Activated CD4-positive, alpha-beta T cell treated with anti-CD3 and anti-CD28 coated beads, Interleukin-2, amount 10 ng/mL, durations not matched to agents 7 days and 5 days (primary cell): ENCODE results near the gene HSPH1. TPM values are rescaled to one million over a fixed set of nuclear protein-coding genes. Genes with fewer than 3 reads are reported as not detected.

Source experiments
- CTCF ChIA-PET: fragments of 350-600 bp; sonication (Branson Sonifier 250); formaldehyde crosslinking; loops from one replicate; lab custom pipeline; 2021; ENCODE audit warnings: antibody characterized with exemption; lab: Charles Lee
- POLR2A ChIA-PET: fragments of 350-600 bp; sonication (Branson Sonifier 250); formaldehyde crosslinking; loops from one replicate; lab custom pipeline; 2021; ENCODE audit warnings: antibody characterized with exemption; lab: Charles Lee
- DNase-seq: peaks from one replicate; pipeline ENCODE4 v3.0.0-alpha.2; 2020
- H3K27ac Mint-ChIP-seq: one replicate; pipeline ENCODE4 v1.8.0; 2021; ENCODE audit warnings: mild to moderate bottlenecking, moderate library complexity, mixed read lengths
- H3K27me3 Mint-ChIP-seq: one replicate; pipeline ENCODE4 v1.8.0; 2021; ENCODE audit warnings: mixed read lengths
- H3K36me3 Mint-ChIP-seq: one replicate; pipeline ENCODE4 v1.8.0; 2021; ENCODE audit warnings: low read depth, mixed read lengths
- H3K4me1 Mint-ChIP-seq: one replicate; pipeline ENCODE4 v1.8.0; 2021; ENCODE audit warnings: mixed read lengths
- H3K4me3 Mint-ChIP-seq: one replicate; pipeline ENCODE4 v1.8.0; 2021; ENCODE audit warnings: mild to moderate bottlenecking, moderate library complexity, mixed read lengths
- H3K9me3 Mint-ChIP-seq: one replicate; pipeline ENCODE4 v1.8.0; 2021; ENCODE audit warnings: mixed read lengths
- total RNA-seq, 2 experiments: library from RNA; stranded (reverse); gene quantifications; one replicate each; pipeline ENCODE4 v1.2.3, GENCODE V29; 2021

HSPH1 gene
- total RNA-seq, 2 experiments from 2014 or later = 122 to 127 TPM

- POLR2A ChIA-PET = no interaction called here
- no peak overlapping the region for H3K4me3 Mint-ChIP-seq
- CTCF ChIA-PET = interaction anchor here (1.2 kb wide), 1 partner anchor 12 kb away, joined by 3 read pairs; no protein-coding TSS in a partner anchor
- no peaks in the 10 kb centered on the region for H3K9me3 Mint-ChIP-seq
- H3K4me1 Mint-ChIP-seq = peaks cover 24% of the 10 kb centered on the region
- H3K36me3 Mint-ChIP-seq = no peaks in the 10 kb centered on the region
- H3K27ac Mint-ChIP-seq = no peak overlapping the region
- H3K27me3 Mint-ChIP-seq = peaks cover 58% of the 10 kb centered on the region
- no peak for DNase-seq
These were observed 42.2 kb downstream of the HSPH1 start for GRCh38 chr13:31119526-31119925.

- peaks cover 60% of the 10 kb centered on the region for H3K27me3 Mint-ChIP-seq
- H3K9me3 Mint-ChIP-seq = no peaks in the 10 kb centered on the region
- no peak overlapping the region for H3K27ac Mint-ChIP-seq
- CTCF ChIA-PET = interaction anchor here (1.4 kb wide), 1 partner anchor 37 kb away, joined by 4 read pairs; no protein-coding TSS in a partner anchor
- POLR2A ChIA-PET = no interaction called here
- peaks cover 18% of the 10 kb centered on the region for H3K4me1 Mint-ChIP-seq
- DNase-seq = no peak
- no peak overlapping the region for H3K4me3 Mint-ChIP-seq
- no peaks in the 10 kb centered on the region for H3K36me3 Mint-ChIP-seq
These were observed 45.5 kb downstream of the HSPH1 start for GRCh38 chr13:31116224-31116623.

DNA sequence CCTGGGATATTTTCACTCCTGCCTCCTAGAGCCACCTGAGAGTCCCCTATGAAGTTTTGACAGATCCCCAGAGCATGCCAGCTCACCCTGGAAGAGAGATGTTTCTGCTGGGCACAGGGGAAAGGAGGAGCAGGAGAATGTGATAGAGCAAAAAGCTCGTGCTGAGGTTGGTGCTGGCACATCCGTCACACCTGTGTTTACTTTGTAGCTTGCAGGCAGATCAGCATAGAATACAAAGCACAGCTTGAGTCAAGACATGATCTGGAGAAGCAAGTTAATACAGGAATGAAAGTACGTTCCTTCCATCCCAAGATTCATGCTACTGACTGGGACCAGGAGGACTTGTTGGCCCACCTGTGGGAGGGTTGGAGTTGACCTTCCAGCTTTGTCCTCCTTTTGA is 46.1 kb downstream of the HSPH1 start:
- POLR2A ChIA-PET = no interaction called here
- Mint-ChIP-seq H3K4me3 (no peak overlapping the region), H3K9me3 (no peaks in the 10 kb centered on the region), H3K27me3 (peaks cover 56% of the 10 kb centered on the region), H3K4me1 (peaks cover 12% of the 10 kb centered on the region), H3K36me3 (no peaks in the 10 kb centered on the region), H3K27ac (no peak overlapping the region)
- DNase-seq = no peak
- CTCF ChIA-PET = interaction anchor here (0.6 to 1.4 kb wide), 2 partner anchors 38 to 71 kb away, joined by 3 to 4 read pairs; no protein-coding TSS in a partner anchor

- H3K4me3 Mint-ChIP-seq = no peak overlapping the region
- POLR2A ChIA-PET = no interaction called here
- H3K27ac Mint-ChIP-seq = no peak overlapping the region
- H3K4me1 Mint-ChIP-seq = peaks cover 4% of the 10 kb centered on the region
- no peaks in the 10 kb centered on the region for H3K9me3 Mint-ChIP-seq
- no peaks in the 10 kb centered on the region for H3K36me3 Mint-ChIP-seq
- DNase-seq = no peak
- CTCF ChIA-PET = interaction anchor here (1.3 kb wide), 1 partner anchor 11 kb away, joined by 3 read pairs; no protein-coding TSS in a partner anchor
- peaks cover 49% of the 10 kb centered on the region for H3K27me3 Mint-ChIP-seq
These were observed 47.1 kb downstream of the HSPH1 start for GRCh38 chr13:31114641-31115040.

- no peak for DNase-seq
- CTCF ChIA-PET = interaction anchor here (0.6 to 2.1 kb wide), 4 partner anchors 14 to 107 kb away, joined by 3 to 11 read pairs (median 4); no protein-coding TSS in a partner anchor
- no peaks in the 10 kb centered on the region for H3K4me1 Mint-ChIP-seq
- H3K27me3 Mint-ChIP-seq = peaks cover 29% of the 10 kb centered on the region
- no peak overlapping the region for H3K4me3 Mint-ChIP-seq
- no peak overlapping the region for H3K27ac Mint-ChIP-seq
- H3K36me3 Mint-ChIP-seq = no peaks in the 10 kb centered on the region
- POLR2A ChIA-PET = no interaction called here
- no peaks in the 10 kb centered on the region for H3K9me3 Mint-ChIP-seq
These were observed 50.6 kb downstream of the HSPH1 start for GRCh38 chr13:31111136-31111535.

DNA sequence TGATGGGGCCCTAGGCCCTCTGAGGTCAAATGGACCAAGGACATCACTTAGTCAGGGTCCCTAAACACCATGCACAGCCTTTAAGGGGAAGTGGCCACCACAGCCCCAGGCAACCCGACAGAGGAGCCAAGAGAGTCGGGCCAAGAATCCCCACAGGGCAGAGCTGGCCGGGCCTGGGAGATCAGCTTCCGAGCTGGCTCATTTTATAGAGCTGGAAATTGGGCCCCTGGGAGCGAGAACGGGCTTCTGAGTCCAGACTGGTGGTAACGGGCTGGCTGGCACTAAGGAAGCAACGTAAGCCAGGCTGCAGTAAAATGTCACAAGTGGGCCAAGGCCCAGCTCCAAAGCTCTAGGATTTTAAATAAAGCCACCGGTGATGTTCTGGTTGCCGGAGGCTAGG is 51.1 kb downstream of the HSPH1 start:
- H3K4me1 Mint-ChIP-seq = no peaks in the 10 kb centered on the region
- POLR2A ChIA-PET = no interaction called here
- no peak overlapping the region for H3K4me3 Mint-ChIP-seq
- peaks cover 25% of the 10 kb centered on the region for H3K27me3 Mint-ChIP-seq
- H3K9me3 Mint-ChIP-seq = no peaks in the 10 kb centered on the region
- DNase-seq = no peak
- CTCF ChIA-PET = interaction anchor here (1.3 to 2.1 kb wide), 3 partner anchors 13 to 16 kb away, joined by 3 to 11 read pairs (median 4); no protein-coding TSS in a partner anchor
- no peak overlapping the region for H3K27ac Mint-ChIP-seq
- no peaks in the 10 kb centered on the region for H3K36me3 Mint-ChIP-seq

DNA sequence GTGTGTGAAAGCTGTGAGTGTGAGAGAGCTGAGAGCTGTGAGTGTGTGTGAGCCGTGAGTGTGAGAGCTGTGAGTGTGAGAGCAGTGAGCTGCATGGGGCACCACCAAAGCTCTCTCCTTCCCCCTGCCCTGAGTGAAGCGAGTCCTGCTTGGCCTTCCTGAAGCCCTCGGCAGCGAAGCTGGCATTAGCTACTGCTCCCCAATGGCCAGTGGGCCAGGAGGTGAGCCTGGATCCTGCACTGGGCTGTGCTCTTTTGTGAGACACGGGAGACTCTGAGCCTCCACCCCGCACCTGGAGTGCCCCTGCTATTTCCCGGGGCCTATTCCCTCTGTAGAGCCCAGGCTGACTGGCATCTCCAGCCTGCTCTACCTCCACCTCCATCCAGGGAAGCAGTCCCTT is 51.5 kb downstream of the HSPH1 start:
- Mint-ChIP-seq H3K27me3 (peaks cover 22% of the 10 kb centered on the region), H3K27ac (no peak overlapping the region), H3K36me3 (no peaks in the 10 kb centered on the region), H3K4me1 (no peaks in the 10 kb centered on the region), H3K4me3 (no peak overlapping the region), H3K9me3 (no peaks in the 10 kb centered on the region)
- CTCF ChIA-PET = interaction anchor here (1.3 to 2.1 kb wide), 2 partner anchors 13 to 15 kb away, joined by 3 to 11 read pairs; no protein-coding TSS in a partner anchor
- no peak for DNase-seq
- POLR2A ChIA-PET = no interaction called here

DNA sequence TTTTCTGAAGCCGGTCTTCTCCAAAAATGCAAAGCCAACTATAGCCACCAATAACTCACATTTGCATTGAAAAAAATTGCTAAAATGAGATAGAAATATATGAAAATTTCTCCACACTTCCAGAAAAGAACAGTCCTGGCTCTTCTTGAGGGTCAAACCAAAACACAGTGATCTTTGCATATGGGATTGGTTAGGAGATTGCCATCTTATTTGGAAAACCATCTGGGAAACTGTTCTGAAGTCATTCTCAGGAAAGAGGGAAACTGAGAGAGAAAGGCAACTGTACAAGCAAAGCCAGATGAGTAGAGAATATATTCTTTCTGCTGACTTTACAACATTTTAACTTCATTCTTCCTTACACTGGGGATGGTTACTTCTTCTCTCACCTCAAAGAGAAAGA is 54.6 kb downstream of the HSPH1 start:
- H3K4me3 Mint-ChIP-seq = no peak overlapping the region
- no peaks in the 10 kb centered on the region for H3K4me1 Mint-ChIP-seq
- no peak for DNase-seq
- POLR2A ChIA-PET = no interaction called here
- H3K27ac Mint-ChIP-seq = no peak overlapping the region
- CTCF ChIA-PET = no interaction called here
- peaks cover 21% of the 10 kb centered on the region for H3K27me3 Mint-ChIP-seq
- H3K36me3 Mint-ChIP-seq = no peaks in the 10 kb centered on the region
- no peaks in the 10 kb centered on the region for H3K9me3 Mint-ChIP-seq

DNA sequence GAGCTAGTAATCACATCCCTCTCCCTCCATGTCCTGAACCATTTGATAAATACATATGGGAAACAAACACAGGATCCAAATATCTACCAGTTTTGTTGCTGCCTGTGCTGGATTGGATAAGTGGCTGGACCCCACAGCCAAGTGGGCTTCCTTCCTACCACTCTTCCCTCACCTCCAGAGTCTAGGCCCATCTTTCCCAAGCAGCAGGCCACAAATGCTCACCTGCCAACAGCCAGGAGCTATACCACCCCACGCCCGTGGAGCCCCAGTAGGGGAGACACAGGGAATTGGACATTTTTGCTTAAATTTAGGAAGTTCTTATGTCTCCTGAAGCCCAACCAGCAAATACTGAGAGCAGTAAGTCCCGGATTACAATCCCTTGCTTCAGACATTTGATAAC is 55.8 kb downstream of the HSPH1 start:
- no peaks in the 10 kb centered on the region for H3K9me3 Mint-ChIP-seq
- H3K27ac Mint-ChIP-seq = no peak overlapping the region
- H3K4me1 Mint-ChIP-seq = no peaks in the 10 kb centered on the region
- CTCF ChIA-PET = interaction anchor here (1.2 to 1.5 kb wide), 2 partner anchors 15 to 16 kb away, joined by 3 to 4 read pairs; no protein-coding TSS in a partner anchor
- H3K36me3 Mint-ChIP-seq = no peaks in the 10 kb centered on the region
- H3K4me3 Mint-ChIP-seq = no peak overlapping the region
- no peak for DNase-seq
- POLR2A ChIA-PET = no interaction called here
- H3K27me3 Mint-ChIP-seq = peaks cover 34% of the 10 kb centered on the region

GRCh38 chr13:31105020-31105795 is 56.5 kb downstream of the HSPH1 start:
- H3K4me3 Mint-ChIP-seq = no peak overlapping the region
- H3K9me3 Mint-ChIP-seq = no peaks in the 10 kb centered on the region
- no peaks in the 10 kb centered on the region for H3K36me3 Mint-ChIP-seq
- H3K27ac Mint-ChIP-seq = no peak overlapping the region
- ChIA-PET CTCF (interaction anchor here (1.5 kb wide), 1 partner anchor 15 kb away, joined by 4 read pairs; no protein-coding TSS in a partner anchor), POLR2A (no interaction called here)
- no peak for DNase-seq
- H3K27me3 Mint-ChIP-seq = peaks cover 40% of the 10 kb centered on the region
- no peaks in the 10 kb centered on the region for H3K4me1 Mint-ChIP-seq

DNA sequence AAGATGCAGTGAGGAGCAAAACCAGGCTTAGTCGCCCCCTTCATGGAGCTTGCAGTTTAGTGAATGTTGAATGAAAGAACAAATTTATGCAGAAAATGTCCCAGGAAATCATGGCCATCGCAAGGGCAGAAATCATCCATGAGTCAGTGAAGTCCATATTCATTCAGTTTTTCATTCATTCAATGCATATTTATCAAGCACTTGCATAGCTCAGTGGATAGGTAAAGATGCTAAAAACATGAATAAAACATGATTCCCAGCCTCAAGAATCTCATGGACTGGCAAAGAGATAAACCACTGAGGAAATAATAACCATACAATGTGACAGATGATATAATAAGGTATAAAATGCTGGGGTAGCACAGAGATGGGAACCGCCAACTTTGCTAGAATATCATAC is 58.8 kb downstream of the HSPH1 start:
- H3K36me3 Mint-ChIP-seq = no peaks in the 10 kb centered on the region
- ChIA-PET CTCF (interaction anchor here (0.7 to 0.9 kb wide), 2 partner anchors 13 to 23 kb away, joined by 3 to 6 read pairs; no protein-coding TSS in a partner anchor), POLR2A (no interaction called here)
- H3K9me3 Mint-ChIP-seq = no peaks in the 10 kb centered on the region
- DNase-seq = no peak
- peaks cover 49% of the 10 kb centered on the region for H3K27me3 Mint-ChIP-seq
- H3K4me1 Mint-ChIP-seq = no peaks in the 10 kb centered on the region
- no peak overlapping the region for H3K4me3 Mint-ChIP-seq
- no peak overlapping the region for H3K27ac Mint-ChIP-seq

- ChIA-PET CTCF (interaction anchor here (1.2 kb wide), 1 partner anchor 10 kb away, joined by 3 read pairs; no protein-coding TSS in a partner anchor), POLR2A (no interaction called here)
- Mint-ChIP-seq H3K36me3 (no peaks in the 10 kb centered on the region), H3K4me1 (no peaks in the 10 kb centered on the region), H3K27me3 (peaks cover 58% of the 10 kb centered on the region), H3K4me3 (no peak overlapping the region), H3K27ac (no peak overlapping the region), H3K9me3 (no peaks in the 10 kb centered on the region)
- no peak for DNase-seq
These were observed 60.1 kb downstream of the HSPH1 start for GRCh38 chr13:31101472-31102170.
